ENCODE measurements around the gene MAT2B.

MAT2B gene

GRCh38 chr5:163529698-163530097 is 24.3 kb downstream of the MAT2B start:
- no peak overlapping the region for H3K27ac ChIP-seq (replicated peaks; ENCODE audit: low read length)
- H2AK5ac ChIP-seq (ENCODE audit: low read depth, low read length): no peak overlapping the region
- no peak overlapping the region for H3K14ac ChIP-seq (ENCODE audit: low read length)
- H3K36me3 ChIP-seq (replicated peaks in 1 of 2; ENCODE audit: control insufficient read depth in 2 of 2, insufficient read depth in 2 of 2, low read length in 2 of 2): no peaks in the 10 kb centered on the region
- H3K9me3 ChIP-seq (replicated peaks in 1 of 2; ENCODE audit: control insufficient read depth in 2 of 2, insufficient read depth in 1 of 2, low read depth in 1 of 2, low read length in 2 of 2): peaks cover 0 to 2% of the 10 kb centered on the region in 2 donors
- no peak overlapping the region for H3K23ac ChIP-seq (ENCODE audit: low read depth, low read length, poor library complexity)
- no peak overlapping the region for H2BK120ac ChIP-seq (ENCODE audit: low read depth, low read length)
- peaks cover 0 to 4% of the 10 kb centered on the region in 2 donors for H3K4me1 ChIP-seq (ENCODE audit: control insufficient read depth in 2 of 2, insufficient read depth in 1 of 2, low read depth in 1 of 2, low read length in 2 of 2)
- no peak overlapping the region for H3K18ac ChIP-seq (ENCODE audit: low read length)
- no CpG with 5 or more reads among the region's 5 CpGs for WGBS, 2 donors (ENCODE audit: extremely low coverage in 2 of 2, insufficient read length in 2 of 2, insufficient replicate concordance in 1 of 2)
- no peaks in the 10 kb centered on the region for H3K27me3 ChIP-seq (ENCODE audit: control insufficient read depth in 3 of 3, insufficient read depth in 3 of 3, low read depth in 1 of 3, low read length in 3 of 3)
- no peak overlapping the region for H3K9ac ChIP-seq (ENCODE audit: low read depth, low read length, poor library complexity)
- no peak overlapping the region for H4K8ac ChIP-seq (ENCODE audit: low read depth, low read length)
- H2BK5ac ChIP-seq (ENCODE audit: low read length): no peak overlapping the region
- H2BK12ac ChIP-seq (ENCODE audit: low read length): no peak overlapping the region
- H2AFZ ChIP-seq (ENCODE audit: low read length): no peak overlapping the region
- no peak overlapping the region for H4K91ac ChIP-seq (ENCODE audit: low read depth, low read length, poor library complexity)
- H3K79me1 ChIP-seq (ENCODE audit: low read depth, low read length): no peaks in the 10 kb centered on the region
- no peak for DNase-seq (ENCODE audit: low spot score)
- no peak overlapping the region for H3K4me3 ChIP-seq (ENCODE audit: low read length in 2 of 2)
- H3K4ac ChIP-seq (ENCODE audit: low read length): no peak overlapping the region
- H3K4me2 ChIP-seq (ENCODE audit: insufficient read depth, low read length, poor library complexity, severe bottlenecking): no peak overlapping the region
- H2BK15ac ChIP-seq (ENCODE audit: low read length): no peak overlapping the region

- H3K4ac ChIP-seq (ENCODE audit: low read length): no peak overlapping the region
- DNase-seq (ENCODE audit: low spot score): no peak
- H2BK120ac ChIP-seq (ENCODE audit: low read depth, low read length): no peak overlapping the region
- no peaks in the 10 kb centered on the region for H3K9me3 ChIP-seq (replicated peaks in 1 of 2; ENCODE audit: control insufficient read depth in 2 of 2, insufficient read depth in 1 of 2, low read depth in 1 of 2, low read length in 2 of 2)
- no peak overlapping the region for H2BK15ac ChIP-seq (ENCODE audit: low read length)
- H3K4me1 ChIP-seq (ENCODE audit: control insufficient read depth in 2 of 2, insufficient read depth in 1 of 2, low read depth in 1 of 2, low read length in 2 of 2): peaks cover 0 to 4% of the 10 kb centered on the region in 2 donors
- no peaks in the 10 kb centered on the region for H3K79me1 ChIP-seq (ENCODE audit: low read depth, low read length)
- H3K23ac ChIP-seq (ENCODE audit: low read depth, low read length, poor library complexity): no peak overlapping the region
- no CpG with 5 or more reads among the region's 3 CpGs for WGBS, 2 donors (ENCODE audit: extremely low coverage in 2 of 2, insufficient read length in 2 of 2, insufficient replicate concordance in 1 of 2)
- H2BK5ac ChIP-seq (ENCODE audit: low read length): no peak overlapping the region
- H3K4me3 ChIP-seq (ENCODE audit: low read length in 2 of 2): no peak overlapping the region
- H3K9ac ChIP-seq (ENCODE audit: low read depth, low read length, poor library complexity): no peak overlapping the region
- H2AFZ ChIP-seq (ENCODE audit: low read length): no peak overlapping the region
- no peak overlapping the region for H4K8ac ChIP-seq (ENCODE audit: low read depth, low read length)
- H3K18ac ChIP-seq (ENCODE audit: low read length): no peak overlapping the region
- no peak overlapping the region for H3K4me2 ChIP-seq (ENCODE audit: insufficient read depth, low read length, poor library complexity, severe bottlenecking)
- H3K27ac ChIP-seq (replicated peaks; ENCODE audit: low read length): no peak overlapping the region
- no peaks in the 10 kb centered on the region for H3K36me3 ChIP-seq (replicated peaks in 1 of 2; ENCODE audit: control insufficient read depth in 2 of 2, insufficient read depth in 2 of 2, low read length in 2 of 2)
- H3K14ac ChIP-seq (ENCODE audit: low read length): no peak overlapping the region
- no peaks in the 10 kb centered on the region for H3K27me3 ChIP-seq (ENCODE audit: control insufficient read depth in 3 of 3, insufficient read depth in 3 of 3, low read depth in 1 of 3, low read length in 3 of 3)
- H4K91ac ChIP-seq (ENCODE audit: low read depth, low read length, poor library complexity): no peak overlapping the region
- H2AK5ac ChIP-seq (ENCODE audit: low read depth, low read length): no peak overlapping the region
- H2BK12ac ChIP-seq (ENCODE audit: low read length): no peak overlapping the region
Observed at GRCh38 chr5:163531272-163531671, 25.9 kb downstream of the MAT2B start.

- H2AK5ac ChIP-seq (ENCODE audit: low read depth, low read length): no peak overlapping the region
- peak overlapping the region; percentile 48 for H2AFZ ChIP-seq (ENCODE audit: low read length)
- no peak overlapping the region for H3K4me2 ChIP-seq (ENCODE audit: insufficient read depth, low read length, poor library complexity, severe bottlenecking)
- H3K18ac ChIP-seq (ENCODE audit: low read length): no peak overlapping the region
- no peak overlapping the region for H2BK12ac ChIP-seq (ENCODE audit: low read length)
- H2BK15ac ChIP-seq (ENCODE audit: low read length): no peak overlapping the region
- H3K27me3 ChIP-seq (ENCODE audit: control insufficient read depth in 3 of 3, insufficient read depth in 3 of 3, low read depth in 1 of 3, low read length in 3 of 3): no peaks in the 10 kb centered on the region
- no peak overlapping the region for H2BK120ac ChIP-seq (ENCODE audit: low read depth, low read length)
- H3K4ac ChIP-seq (ENCODE audit: low read length): no peak overlapping the region
- H3K9ac ChIP-seq (ENCODE audit: low read depth, low read length, poor library complexity): no peak overlapping the region
- no peaks in the 10 kb centered on the region for H3K9me3 ChIP-seq (replicated peaks in 1 of 2; ENCODE audit: control insufficient read depth in 2 of 2, insufficient read depth in 1 of 2, low read depth in 1 of 2, low read length in 2 of 2)
- H3K4me3 ChIP-seq (ENCODE audit: low read length in 2 of 2): no peak overlapping the region
- H3K4me1 ChIP-seq (ENCODE audit: control insufficient read depth in 2 of 2, insufficient read depth in 1 of 2, low read depth in 1 of 2, low read length in 2 of 2): peaks cover 0 to 4% of the 10 kb centered on the region in 2 donors
- no peak overlapping the region for H3K27ac ChIP-seq (replicated peaks; ENCODE audit: low read length)
- no peak overlapping the region for H2BK5ac ChIP-seq (ENCODE audit: low read length)
- no peak overlapping the region for H3K14ac ChIP-seq (ENCODE audit: low read length)
- H3K23ac ChIP-seq (ENCODE audit: low read depth, low read length, poor library complexity): no peak overlapping the region
- no CpG with 5 or more reads among the region's 5 CpGs for WGBS, 2 donors (ENCODE audit: extremely low coverage in 2 of 2, insufficient read length in 2 of 2, insufficient replicate concordance in 1 of 2)
- H4K91ac ChIP-seq (ENCODE audit: low read depth, low read length, poor library complexity): no peak overlapping the region
- H4K8ac ChIP-seq (ENCODE audit: low read depth, low read length): no peak overlapping the region
- H3K36me3 ChIP-seq (replicated peaks in 1 of 2; ENCODE audit: control insufficient read depth in 2 of 2, insufficient read depth in 2 of 2, low read length in 2 of 2): no peaks in the 10 kb centered on the region
- DNase-seq (ENCODE audit: low spot score): no peak
- H3K79me1 ChIP-seq (ENCODE audit: low read depth, low read length): no peaks in the 10 kb centered on the region
Observed at GRCh38 chr5:163532171-163533084, 27.0 kb downstream of the MAT2B start.

GRCh38 chr5:163533223-163533622 is 27.8 kb downstream of the MAT2B start:
- DNase-seq (ENCODE audit: low spot score): peak; percentile 6
- no peak overlapping the region for H3K9ac ChIP-seq (ENCODE audit: low read depth, low read length, poor library complexity)
- peak overlapping the region; percentile 17 for H3K27ac ChIP-seq (replicated peaks; ENCODE audit: low read length)
- H3K9me3 ChIP-seq (replicated peaks in 1 of 2; ENCODE audit: control insufficient read depth in 2 of 2, insufficient read depth in 1 of 2, low read depth in 1 of 2, low read length in 2 of 2): no peaks in the 10 kb centered on the region
- no peaks in the 10 kb centered on the region for H3K79me1 ChIP-seq (ENCODE audit: low read depth, low read length)
- H3K27me3 ChIP-seq (ENCODE audit: control insufficient read depth in 3 of 3, insufficient read depth in 3 of 3, low read depth in 1 of 3, low read length in 3 of 3): no peaks in the 10 kb centered on the region
- H3K18ac ChIP-seq (ENCODE audit: low read length): no peak overlapping the region
- H3K4me3 ChIP-seq (ENCODE audit: low read length in 2 of 2): no peak overlapping the region
- no peak overlapping the region for H2BK12ac ChIP-seq (ENCODE audit: low read length)
- no CpG with 5 or more reads among the region's 2 CpGs for WGBS, 2 donors (ENCODE audit: extremely low coverage in 2 of 2, insufficient read length in 2 of 2, insufficient replicate concordance in 1 of 2)
- H3K14ac ChIP-seq (ENCODE audit: low read length): no peak overlapping the region
- H3K4me1 ChIP-seq (ENCODE audit: control insufficient read depth in 2 of 2, insufficient read depth in 1 of 2, low read depth in 1 of 2, low read length in 2 of 2): peaks cover 0 to 4% of the 10 kb centered on the region in 2 donors
- H2BK5ac ChIP-seq (ENCODE audit: low read length): no peak overlapping the region
- no peak overlapping the region for H2AK5ac ChIP-seq (ENCODE audit: low read depth, low read length)
- H3K36me3 ChIP-seq (replicated peaks in 1 of 2; ENCODE audit: control insufficient read depth in 2 of 2, insufficient read depth in 2 of 2, low read length in 2 of 2): no peaks in the 10 kb centered on the region
- no peak overlapping the region for H2BK120ac ChIP-seq (ENCODE audit: low read depth, low read length)
- H4K8ac ChIP-seq (ENCODE audit: low read depth, low read length): no peak overlapping the region
- no peak overlapping the region for H3K4ac ChIP-seq (ENCODE audit: low read length)
- H4K91ac ChIP-seq (ENCODE audit: low read depth, low read length, poor library complexity): no peak overlapping the region
- H3K23ac ChIP-seq (ENCODE audit: low read depth, low read length, poor library complexity): no peak overlapping the region
- no peak overlapping the region for H2BK15ac ChIP-seq (ENCODE audit: low read length)
- H2AFZ ChIP-seq (ENCODE audit: low read length): peak overlapping the region; percentile 31
- H3K4me2 ChIP-seq (ENCODE audit: insufficient read depth, low read length, poor library complexity, severe bottlenecking): peak overlapping the region; percentile 33
